C4-2B (cell line): ENCODE measurements around the gene MOV10L1.

ENCODE experiments used
- H3K27ac ChIP-seq: fragments of 450-650 bp; 2 replicates; pipeline ENCODE4 v1.5.1; 2017
- ZFX ChIP-seq: fragments of 450-650 bp; IDR thresholded peaks from 2 replicates; pipeline ENCODE4 v1.6.1; 2017
- TF ChIP-seq, protein P1 (sequence below): fragments of 450-650 bp; conservative IDR thresholded peaks from 2 replicates; pipeline ENCODE4 v1.5.1; 2017; ENCODE audit warnings: mild to moderate bottlenecking

MOV10L1 gene

GRCh38 chr22:50061141-50061823, 28.5 kb upstream of the MOV10L1 start:
- TF ChIP-seq ZFX = no peak
- TF ChIP-seq, protein P1, sequence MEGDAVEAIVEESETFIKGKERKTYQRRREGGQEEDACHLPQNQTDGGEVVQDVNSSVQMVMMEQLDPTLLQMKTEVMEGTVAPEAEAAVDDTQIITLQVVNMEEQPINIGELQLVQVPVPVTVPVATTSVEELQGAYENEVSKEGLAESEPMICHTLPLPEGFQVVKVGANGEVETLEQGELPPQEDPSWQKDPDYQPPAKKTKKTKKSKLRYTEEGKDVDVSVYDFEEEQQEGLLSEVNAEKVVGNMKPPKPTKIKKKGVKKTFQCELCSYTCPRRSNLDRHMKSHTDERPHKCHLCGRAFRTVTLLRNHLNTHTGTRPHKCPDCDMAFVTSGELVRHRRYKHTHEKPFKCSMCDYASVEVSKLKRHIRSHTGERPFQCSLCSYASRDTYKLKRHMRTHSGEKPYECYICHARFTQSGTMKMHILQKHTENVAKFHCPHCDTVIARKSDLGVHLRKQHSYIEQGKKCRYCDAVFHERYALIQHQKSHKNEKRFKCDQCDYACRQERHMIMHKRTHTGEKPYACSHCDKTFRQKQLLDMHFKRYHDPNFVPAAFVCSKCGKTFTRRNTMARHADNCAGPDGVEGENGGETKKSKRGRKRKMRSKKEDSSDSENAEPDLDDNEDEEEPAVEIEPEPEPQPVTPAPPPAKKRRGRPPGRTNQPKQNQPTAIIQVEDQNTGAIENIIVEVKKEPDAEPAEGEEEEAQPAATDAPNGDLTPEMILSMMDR = no peak

GRCh38 chr22:50061824-50062355, 27.9 kb upstream of the MOV10L1 start:
- no peak overlapping the region for H3K27ac ChIP-seq
- TF ChIP-seq, protein P1 = no peak
- no peak for TF ChIP-seq ZFX

More at GRCh38 chr22:50061141-50061823, 28.5 kb upstream of the MOV10L1 start:
- no peak overlapping the region for H3K27ac ChIP-seq

DNA sequence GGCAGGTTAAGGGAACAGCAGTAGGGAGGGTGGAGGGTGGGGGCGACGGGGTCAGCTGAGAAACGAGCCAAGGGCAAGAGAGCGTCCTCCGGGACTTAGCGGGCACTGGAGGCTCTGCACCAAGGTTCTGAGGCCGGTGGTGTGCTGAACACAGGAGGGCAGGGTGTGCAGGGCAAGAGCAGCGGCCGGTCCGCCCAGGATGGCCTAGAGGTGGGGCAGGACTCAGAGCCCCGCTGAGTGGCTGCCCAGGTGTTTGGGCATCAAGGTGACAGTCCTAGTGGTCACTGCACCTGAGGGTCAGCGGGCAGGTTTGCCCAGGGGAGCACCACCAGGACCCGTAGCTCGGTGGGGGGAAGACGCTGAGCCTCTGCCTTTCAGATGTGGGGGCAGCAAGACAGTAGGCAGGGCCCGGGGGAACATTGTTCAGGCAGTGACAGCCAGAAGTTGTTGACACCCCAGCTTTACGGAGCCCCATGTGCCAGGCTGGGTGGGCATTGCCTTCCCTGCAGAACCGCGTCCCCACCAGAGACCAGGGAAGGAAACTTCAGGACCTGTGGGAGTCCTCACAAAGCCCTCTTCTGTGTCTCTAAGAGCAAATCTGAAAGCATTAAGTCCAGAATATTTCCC, 27.2 kb upstream of the MOV10L1 start:
- TF ChIP-seq, protein P1 = no peak
- no peak for TF ChIP-seq ZFX
- H3K27ac ChIP-seq = no peak overlapping the region

- no peak overlapping the region for H3K27ac ChIP-seq
- TF ChIP-seq, protein P1 = no peak
- TF ChIP-seq ZFX = no peak
Observed at GRCh38 chr22:50063589-50064393, 26.0 kb upstream of the MOV10L1 start.

GRCh38 chr22:50064453-50064852, 25.4 kb upstream of the MOV10L1 start:
- no peak for TF ChIP-seq ZFX
- TF ChIP-seq, protein P1 = no peak
- no peak overlapping the region for H3K27ac ChIP-seq

- TF ChIP-seq ZFX = no peak
- TF ChIP-seq, protein P1 = no peak
Observed at GRCh38 chr22:50067244-50067643, 22.6 kb upstream of the MOV10L1 start.

More at GRCh38 chr22:50067244-50067643, 22.6 kb upstream of the MOV10L1 start:
- H3K27ac ChIP-seq = no peak overlapping the region
